Endothelial cell of umbilical vein (primary cell): ENCODE measurements around the gene UBTD2.

Experiments used
- EZH2 ChIP-seq: IDR thresholded peaks from 2 replicates; pipeline ENCODE4 v1.6.1; 2012; ENCODE audit warnings: borderline replicate concordance, low read depth, mild to moderate bottlenecking, moderate library complexity, low read length, inconsistent platforms; ENCODE audit not compliant: severe bottlenecking
- FOS ChIP-seq: IDR thresholded peaks from 2 replicates; pipeline ENCODE4 v1.6.1; 2011; ENCODE audit warnings: mild to moderate bottlenecking, low read length, moderate library complexity, borderline replicate concordance; ENCODE audit not compliant: insufficient read depth
- POLR2A ChIP-seq: IDR thresholded peaks from 2 replicates; pipeline ENCODE4 v1.6.1; 2012; ENCODE audit warnings: low read depth, mild to moderate bottlenecking, control low read depth, low read length

DNA sequence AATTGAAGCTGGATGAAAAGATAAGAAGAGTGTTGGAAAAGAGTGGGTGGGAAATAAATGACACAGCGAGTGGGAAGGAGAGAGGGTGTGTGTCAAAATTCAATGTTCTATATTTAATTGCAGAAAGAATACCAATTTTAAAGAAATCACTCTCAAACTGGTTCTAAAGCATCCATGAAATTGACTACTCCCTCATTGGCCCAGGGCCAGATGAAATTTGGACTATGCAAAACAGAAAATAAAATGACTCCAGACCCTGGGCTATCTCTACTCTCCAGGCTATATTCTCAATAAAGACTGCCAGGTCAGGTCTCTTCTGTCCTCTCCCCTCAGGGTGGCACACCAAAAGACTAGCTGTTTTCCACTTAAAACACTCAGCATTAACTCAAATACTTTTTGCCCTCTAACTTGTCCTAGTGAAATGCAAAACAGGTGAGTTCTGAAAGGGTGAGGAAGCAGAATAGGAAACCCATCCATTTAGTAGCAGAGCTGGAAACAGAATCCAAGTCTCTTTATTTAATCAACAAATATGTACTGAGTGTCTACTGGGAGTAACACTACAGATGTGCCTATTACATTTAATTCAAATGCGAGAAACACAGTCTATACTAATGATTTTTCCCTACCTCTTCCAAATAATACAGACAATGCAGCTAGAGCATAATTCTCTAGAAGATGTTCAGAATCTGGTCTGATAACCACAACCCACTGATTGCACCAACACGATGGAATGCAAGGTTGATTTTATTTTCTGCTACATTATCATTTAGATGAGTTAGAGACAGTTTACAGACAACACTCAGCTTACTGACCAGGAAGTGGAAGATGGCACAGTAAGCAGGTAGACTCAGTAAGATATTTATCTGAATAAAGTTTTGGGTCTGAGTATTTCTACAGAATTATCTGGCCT, 47.5 kb downstream of the UBTD2 start:
- TF ChIP-seq EZH2 (no peak), FOS (no peak), POLR2A (no peak)
